ENCODE measurements around the gene PALM2AKAP2. TPM values are rescaled to one million over a fixed set of nuclear protein-coding genes. Genes with fewer than 3 reads are reported as not detected.

PALM2AKAP2 gene
- total RNA-seq, 6 experiments from 2014 or later: 20.1 to 35.1 (median 22.7) TPM

DNA sequence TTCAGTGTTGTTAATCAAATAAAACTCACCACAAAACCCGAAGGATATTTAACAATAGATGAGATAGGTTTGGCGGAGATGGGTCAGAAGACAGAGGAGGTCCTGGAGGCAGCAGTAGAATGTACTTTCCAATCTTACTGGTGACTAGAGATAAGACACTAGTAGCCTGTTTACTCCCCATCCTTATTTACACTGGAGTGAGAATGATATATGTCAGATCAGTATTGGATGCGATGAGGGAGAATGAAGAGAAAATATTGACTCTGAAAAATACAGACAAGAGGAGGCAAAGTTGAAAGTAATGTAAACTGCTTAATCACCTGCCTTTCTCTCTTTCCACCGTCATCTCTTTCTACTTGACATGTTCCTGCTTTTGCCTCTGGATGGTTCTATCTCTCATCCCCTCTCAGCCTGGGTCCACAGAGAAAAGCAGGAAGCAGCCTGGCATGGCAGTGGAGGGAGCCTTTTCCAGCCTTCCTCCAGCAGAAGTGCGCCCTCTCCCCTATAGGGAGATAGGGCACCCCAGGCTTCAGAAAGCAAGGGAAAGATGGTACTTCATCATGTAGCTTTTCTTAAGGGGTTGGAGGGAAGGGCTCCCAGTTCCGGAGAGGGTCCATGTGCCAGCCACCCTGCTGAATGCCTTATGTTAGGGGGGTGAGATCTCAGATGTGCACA, 11.1 kb downstream of the PALM2AKAP2 start:
- H3K9me3 Mint-ChIP-seq: no peaks in the 10 kb centered on the region
- H3K4me1 Mint-ChIP-seq (ENCODE audit: low read depth): peaks cover 73% of the 10 kb centered on the region
- no peak overlapping the region; the same call in 1 of the 2 replicates for H3K27ac Mint-ChIP-seq
- no peaks in the 10 kb centered on the region for H3K36me3 Mint-ChIP-seq (ENCODE audit: low read depth)
- no peaks in the 10 kb centered on the region for H3K27me3 Mint-ChIP-seq (ENCODE audit: insufficient read depth)
- no peak for DNase-seq
- TF ChIP-seq, protein P1, sequence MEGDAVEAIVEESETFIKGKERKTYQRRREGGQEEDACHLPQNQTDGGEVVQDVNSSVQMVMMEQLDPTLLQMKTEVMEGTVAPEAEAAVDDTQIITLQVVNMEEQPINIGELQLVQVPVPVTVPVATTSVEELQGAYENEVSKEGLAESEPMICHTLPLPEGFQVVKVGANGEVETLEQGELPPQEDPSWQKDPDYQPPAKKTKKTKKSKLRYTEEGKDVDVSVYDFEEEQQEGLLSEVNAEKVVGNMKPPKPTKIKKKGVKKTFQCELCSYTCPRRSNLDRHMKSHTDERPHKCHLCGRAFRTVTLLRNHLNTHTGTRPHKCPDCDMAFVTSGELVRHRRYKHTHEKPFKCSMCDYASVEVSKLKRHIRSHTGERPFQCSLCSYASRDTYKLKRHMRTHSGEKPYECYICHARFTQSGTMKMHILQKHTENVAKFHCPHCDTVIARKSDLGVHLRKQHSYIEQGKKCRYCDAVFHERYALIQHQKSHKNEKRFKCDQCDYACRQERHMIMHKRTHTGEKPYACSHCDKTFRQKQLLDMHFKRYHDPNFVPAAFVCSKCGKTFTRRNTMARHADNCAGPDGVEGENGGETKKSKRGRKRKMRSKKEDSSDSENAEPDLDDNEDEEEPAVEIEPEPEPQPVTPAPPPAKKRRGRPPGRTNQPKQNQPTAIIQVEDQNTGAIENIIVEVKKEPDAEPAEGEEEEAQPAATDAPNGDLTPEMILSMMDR (IDR thresholded peaks at IDR 0.05): no peak
- no peak overlapping the region for H3K4me3 Mint-ChIP-seq

DNA sequence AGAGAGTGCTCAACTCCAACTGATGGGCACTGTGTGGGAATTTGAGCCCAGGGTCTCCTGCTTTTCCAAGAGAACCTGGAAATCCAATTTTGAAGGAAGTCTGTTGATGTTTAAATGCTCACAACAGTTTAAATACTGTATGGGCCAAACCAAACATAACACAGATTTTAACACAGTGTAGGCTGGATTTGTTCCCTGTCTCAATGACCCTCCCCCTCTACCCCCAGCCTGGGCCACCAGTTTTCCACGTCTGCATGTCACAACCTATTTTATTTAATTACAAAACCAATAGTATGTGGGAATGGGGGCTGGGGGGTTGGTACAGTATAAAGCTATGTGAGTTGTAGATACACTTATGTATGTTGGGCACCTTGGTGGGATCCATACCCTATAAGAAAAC, 11.7 kb downstream of the PALM2AKAP2 start:
- peaks cover 68% of the 10 kb centered on the region for H3K4me1 Mint-ChIP-seq (ENCODE audit: low read depth)
- H3K27ac Mint-ChIP-seq: 0 out of 2 replicates have a peak overlapping the region, but pooled peaks have one; percentile 83
- TF ChIP-seq, protein P1 (IDR thresholded peaks at IDR 0.05): no peak
- no peaks in the 10 kb centered on the region for H3K36me3 Mint-ChIP-seq (ENCODE audit: low read depth)
- H3K4me3 Mint-ChIP-seq: no peak overlapping the region
- H3K9me3 Mint-ChIP-seq: no peaks in the 10 kb centered on the region
- DNase-seq: no peak
- no peaks in the 10 kb centered on the region for H3K27me3 Mint-ChIP-seq (ENCODE audit: insufficient read depth)

DNA sequence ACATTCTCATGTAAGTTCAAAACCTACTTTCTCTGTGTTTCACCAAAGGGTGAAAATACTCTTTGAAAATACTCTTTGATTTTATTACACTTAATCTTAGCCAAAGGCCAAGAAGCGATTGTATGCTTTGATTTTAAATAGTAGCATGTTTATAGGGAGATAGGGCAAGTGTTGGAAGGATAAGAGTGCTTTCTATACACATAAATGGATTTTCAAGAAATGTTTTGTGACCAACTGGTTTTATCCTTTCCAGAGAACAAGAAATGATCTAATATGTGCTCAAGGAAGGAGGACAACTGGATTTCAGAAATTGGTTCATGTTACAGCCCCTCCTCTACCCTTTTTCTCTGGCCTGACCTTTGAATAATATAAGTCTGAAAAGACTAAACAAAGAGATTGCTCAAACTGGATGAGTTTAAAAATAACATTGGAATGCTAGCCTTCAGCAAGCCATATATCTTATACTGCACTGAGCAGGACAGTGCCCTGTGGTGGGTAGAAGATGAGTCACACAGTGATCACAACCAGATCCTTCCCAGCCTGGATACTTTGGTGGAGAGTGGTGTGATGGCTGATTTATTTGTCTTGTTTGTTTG, 13.1 kb downstream of the PALM2AKAP2 start:
- Mint-ChIP-seq H3K4me3 (peak overlapping the region; percentile 70), H3K27me3 (ENCODE audit: insufficient read depth) (no peaks in the 10 kb centered on the region), H3K9me3 (no peaks in the 10 kb centered on the region), H3K36me3 (ENCODE audit: low read depth) (no peaks in the 10 kb centered on the region), H3K27ac (peak overlapping the region; percentile 83), H3K4me1 (ENCODE audit: low read depth) (peaks cover 59% of the 10 kb centered on the region)
- TF ChIP-seq, protein P1 (IDR thresholded peaks at IDR 0.05): no peak
- DNase-seq: peak; percentile 93

DNA sequence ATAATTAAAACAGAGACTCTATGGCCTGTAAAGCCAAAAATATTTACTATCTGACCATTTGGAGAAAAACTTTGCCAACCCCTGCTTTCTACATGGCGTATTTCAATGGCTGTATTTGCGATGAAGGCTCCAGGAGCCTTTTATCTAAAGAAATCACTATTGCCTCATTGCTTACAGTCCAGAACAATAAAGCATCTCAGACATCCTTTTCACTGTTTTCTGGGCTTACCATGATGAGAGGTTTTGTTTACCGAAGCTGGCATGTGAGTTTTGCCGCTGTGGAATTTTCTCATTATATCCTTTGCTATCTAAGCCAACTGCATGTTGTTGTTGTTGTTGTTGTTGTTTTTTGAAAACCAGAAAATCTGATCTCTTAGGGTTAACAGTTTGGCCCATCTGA, 13.9 kb downstream of the PALM2AKAP2 start:
- TF ChIP-seq, protein P1 (IDR thresholded peaks at IDR 0.05): no peak
- Mint-ChIP-seq H3K9me3 (no peaks in the 10 kb centered on the region), H3K4me3 (0 out of 2 replicates have a peak overlapping the region, but pooled peaks have one; percentile 15), H3K36me3 (ENCODE audit: low read depth) (no peaks in the 10 kb centered on the region), H3K4me1 (ENCODE audit: low read depth) (peaks cover 67% of the 10 kb centered on the region), H3K27ac (peak overlapping the region; percentile 83), H3K27me3 (ENCODE audit: insufficient read depth) (no peaks in the 10 kb centered on the region)
- no peak for DNase-seq

DNA sequence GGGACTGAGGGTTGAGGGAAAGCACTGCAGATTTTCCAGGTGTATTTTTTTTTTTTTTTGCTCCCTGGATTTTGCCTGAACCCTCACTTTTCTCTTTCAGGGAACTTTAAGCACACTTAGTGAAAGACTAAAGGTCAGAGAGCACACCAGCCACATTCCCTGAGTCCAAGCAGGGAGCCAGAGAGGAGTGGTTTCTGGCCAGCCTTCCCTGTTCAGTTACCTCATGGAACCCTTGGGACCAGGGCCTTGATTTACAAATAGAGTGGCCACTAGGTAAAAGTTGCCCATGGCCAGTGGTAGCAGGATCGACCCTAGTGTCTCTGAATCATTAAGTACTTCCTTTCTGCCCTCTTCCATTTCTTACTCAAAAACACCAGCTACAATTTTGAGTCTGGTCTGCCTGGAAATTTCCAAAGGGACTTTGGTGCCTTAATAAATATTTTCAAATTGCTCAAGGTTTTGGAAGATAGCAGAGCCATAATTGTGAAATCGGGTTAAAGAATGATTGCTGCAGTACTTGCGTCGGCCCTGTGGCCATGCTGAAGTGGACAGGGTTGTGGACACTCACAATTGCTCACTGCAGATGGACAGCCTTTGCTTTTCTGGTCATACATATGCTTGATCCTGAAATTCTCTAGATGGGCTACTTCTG, 14.5 kb downstream of the PALM2AKAP2 start:
- TF ChIP-seq, protein P1 (IDR thresholded peaks at IDR 0.05): no peak

More for the DNA sequence above, 14.5 kb downstream of the PALM2AKAP2 start:
- H3K36me3 Mint-ChIP-seq (ENCODE audit: low read depth): no peaks in the 10 kb centered on the region
- no peak for DNase-seq
- H3K27ac Mint-ChIP-seq: peak overlapping the region; percentile 83
- no peaks in the 10 kb centered on the region for H3K9me3 Mint-ChIP-seq
- peaks cover 67% of the 10 kb centered on the region for H3K4me1 Mint-ChIP-seq (ENCODE audit: low read depth)
- no peaks in the 10 kb centered on the region; the same call in 1 of the 2 replicates for H3K27me3 Mint-ChIP-seq (ENCODE audit: insufficient read depth)
- 0 out of 2 replicates have a peak overlapping the region, but pooled peaks have one; percentile 15 for H3K4me3 Mint-ChIP-seq
